OCI-LY1 (cell line): ENCODE measurements around the gene PRKCE.

Experiments
- H2AFZ ChIP-seq: fragments of 200-600 bp; sonication (generic), shearing (Covaris generic); 2 replicates; pipeline ENCODE4 v1.6.0; 2014; ENCODE audit warnings: antibody characterized with exemption, mild to moderate bottlenecking, low read length
- H3F3A ChIP-seq: fragments of 200-600 bp; sonication (generic), shearing (Covaris generic); 2 replicates; pipeline ENCODE4 v1.6.0; 2014; ENCODE audit warnings: mild to moderate bottlenecking, antibody characterized with exemption, low read length, moderate library complexity; ENCODE audit not compliant: insufficient read depth
- H3K27ac ChIP-seq: fragments of 200-600 bp; sonication (generic); 2 replicates; pipeline ENCODE4 v1.5.1; 2014; ENCODE audit warnings: low read length, mixed run types, mild to moderate bottlenecking, low read depth; ENCODE audit not compliant: poor library complexity, severe bottlenecking
- H3K27me3 ChIP-seq: fragments of 200-600 bp; sonication (generic); 2 replicates; pipeline ENCODE4 v1.6.0; 2014; ENCODE audit warnings: antibody characterized with exemption, mild to moderate bottlenecking, low read length, moderate library complexity; ENCODE audit not compliant: insufficient read depth
- H3K36me3 ChIP-seq: fragments of 200-600 bp; sonication (generic); 2 replicates; pipeline ENCODE4 v1.6.1; 2014; ENCODE audit warnings: mild to moderate bottlenecking, antibody characterized with exemption, low read length, moderate library complexity, mixed read lengths; ENCODE audit not compliant: insufficient read depth
- H3K4me1 ChIP-seq: fragments of 200-600 bp; sonication (generic); 2 replicates; pipeline ENCODE4 v1.5.1; 2014; ENCODE audit warnings: mild to moderate bottlenecking, low read length, moderate library complexity; ENCODE audit not compliant: insufficient read depth, severe bottlenecking
- H3K4me2 ChIP-seq: fragments of 200-600 bp; sonication (generic), shearing (Covaris generic); 2 replicates; pipeline ENCODE4 v1.6.1; 2014; ENCODE audit warnings: low read length
- H3K4me3 ChIP-seq: fragments of 200-600 bp; sonication (generic); 2 replicates; pipeline ENCODE4 v1.5.1; 2014; ENCODE audit warnings: low read length, low read depth, mild to moderate bottlenecking, mixed read lengths; ENCODE audit not compliant: poor library complexity, severe bottlenecking
- H3K79me2 ChIP-seq: fragments of 200-600 bp; shearing (Covaris generic); 2 replicates; pipeline ENCODE4 v1.6.1; 2016; ENCODE audit warnings: mixed run types, low read length, mixed read lengths; ENCODE audit not compliant: insufficient read depth
- H3K9ac ChIP-seq: fragments of 200-600 bp; sonication (generic), shearing (Covaris generic); 2 replicates; pipeline ENCODE4 v1.6.1; 2014; ENCODE audit warnings: mild to moderate bottlenecking, low read length, mixed read lengths
- H3K9me2 ChIP-seq: fragments of 200-600 bp; sonication (generic), shearing (Covaris generic); 2 replicates; pipeline ENCODE4 v1.6.1; 2014; ENCODE audit warnings: low read depth, mild to moderate bottlenecking, low read length, mixed read lengths
- H3K9me3 ChIP-seq: fragments of 200-600 bp; shearing (Covaris generic); 2 replicates; pipeline ENCODE4 v1.6.1; 2014; ENCODE audit warnings: low read length, mixed read lengths
- H4K20me1 ChIP-seq: fragments of 200-600 bp; sonication (generic), shearing (Covaris generic); 2 replicates; pipeline ENCODE4 v1.6.0; 2016; ENCODE audit warnings: mild to moderate bottlenecking, low read length; ENCODE audit not compliant: insufficient read depth
- CTCF ChIP-seq: fragments of 200-600 bp; sonication (generic), shearing (Covaris generic); IDR thresholded peaks from 2 replicates; pipeline ENCODE4 v1.5.1; 2017; ENCODE audit warnings: mild to moderate bottlenecking, antibody characterized with exemption, low read length, moderate library complexity, mixed read lengths
- EZH2 ChIP-seq: fragments of 200-600 bp; sonication (generic), shearing (Covaris generic); IDR thresholded peaks from 2 replicates; pipeline ENCODE4 v1.8.0; 2017; ENCODE audit warnings: borderline replicate concordance, mixed run types, mild to moderate bottlenecking, antibody characterized with exemption, low read length, moderate library complexity, mixed read lengths

Gene PRKCE

GRCh38 chr2:46074501-46074900 is 423.0 kb downstream of the PRKCE start:
- no peak overlapping the region for H3K9ac ChIP-seq
- no peaks in the 10 kb centered on the region for H3K4me1 ChIP-seq
- TF ChIP-seq EZH2 = no peak
- no peak for TF ChIP-seq CTCF
- no peak overlapping the region for H3K4me2 ChIP-seq
- H3K4me3 ChIP-seq = no peak overlapping the region
- H2AFZ ChIP-seq = no peak overlapping the region
- H3K9me2 ChIP-seq = no peaks in the 10 kb centered on the region
- H3K27me3 ChIP-seq = no peaks in the 10 kb centered on the region
- H3K36me3 ChIP-seq = no peaks in the 10 kb centered on the region
- no peaks in the 10 kb centered on the region for H3K9me3 ChIP-seq
- no peak overlapping the region for H3K27ac ChIP-seq
- H3F3A ChIP-seq = no peaks in the 10 kb centered on the region
- no peaks in the 10 kb centered on the region for H4K20me1 ChIP-seq
- no peaks in the 10 kb centered on the region for H3K79me2 ChIP-seq

DNA sequence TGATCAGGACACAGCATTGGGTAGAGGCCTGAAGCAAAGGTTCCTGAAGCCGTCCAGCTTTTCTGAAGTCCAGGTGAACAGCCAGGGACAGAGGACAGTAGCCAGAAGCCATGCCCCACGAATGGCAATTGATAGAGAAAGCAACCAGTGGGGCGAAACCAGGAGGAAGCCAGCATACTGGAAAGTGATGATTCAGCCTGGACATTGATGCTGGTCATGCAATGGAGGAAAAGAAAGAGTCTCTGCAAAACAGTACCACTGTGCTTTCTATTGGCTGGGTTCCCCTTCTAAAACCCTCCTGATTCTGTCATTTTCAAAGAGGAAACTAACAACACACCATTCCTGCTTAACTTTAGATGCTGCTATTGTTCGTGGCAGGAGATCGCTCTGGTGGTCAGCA is 424.4 kb downstream of the PRKCE start:
- H3K4me2 ChIP-seq = no peak overlapping the region
- no peak overlapping the region for H3K9ac ChIP-seq
- no peaks in the 10 kb centered on the region for H3K36me3 ChIP-seq
- TF ChIP-seq CTCF = no peak
- TF ChIP-seq EZH2 = no peak
- no peaks in the 10 kb centered on the region for H4K20me1 ChIP-seq
- H3K27me3 ChIP-seq = no peaks in the 10 kb centered on the region
- H3K27ac ChIP-seq = no peak overlapping the region
- H3F3A ChIP-seq = no peaks in the 10 kb centered on the region
- H3K79me2 ChIP-seq = no peaks in the 10 kb centered on the region
- H2AFZ ChIP-seq = no peak overlapping the region
- no peaks in the 10 kb centered on the region for H3K9me2 ChIP-seq
- H3K4me1 ChIP-seq = no peaks in the 10 kb centered on the region
- no peaks in the 10 kb centered on the region for H3K9me3 ChIP-seq
- no peak overlapping the region for H3K4me3 ChIP-seq

DNA sequence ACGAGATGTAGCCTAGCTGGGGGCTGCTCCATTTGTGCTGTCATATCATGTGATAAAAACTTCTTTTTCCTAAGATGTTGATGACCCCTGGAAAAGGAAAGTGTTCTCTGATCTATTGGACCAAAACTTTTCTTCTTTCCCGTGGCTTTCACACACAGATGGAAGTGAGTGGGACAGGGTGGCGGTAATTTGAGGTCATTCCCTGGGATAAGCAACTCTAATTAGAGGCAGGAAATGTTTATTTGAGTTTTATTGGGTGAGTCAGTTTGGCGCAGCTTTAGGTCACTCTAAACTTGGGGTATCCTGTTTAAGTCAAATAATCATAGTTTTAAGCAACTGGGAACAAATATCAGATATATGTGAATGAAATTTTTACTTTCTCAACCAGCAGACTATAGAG is 424.8 kb downstream of the PRKCE start:
- H3K4me2 ChIP-seq = no peak overlapping the region
- H3K4me1 ChIP-seq = no peaks in the 10 kb centered on the region
- H3K36me3 ChIP-seq = no peaks in the 10 kb centered on the region
- no peak overlapping the region for H3K4me3 ChIP-seq
- TF ChIP-seq EZH2 = no peak
- no peak for TF ChIP-seq CTCF
- H3K9me3 ChIP-seq = no peaks in the 10 kb centered on the region
- H3K9ac ChIP-seq = no peak overlapping the region
- no peaks in the 10 kb centered on the region for H3K9me2 ChIP-seq
- H3F3A ChIP-seq = no peaks in the 10 kb centered on the region
- no peaks in the 10 kb centered on the region for H3K79me2 ChIP-seq
- H4K20me1 ChIP-seq = no peaks in the 10 kb centered on the region
- no peak overlapping the region for H2AFZ ChIP-seq
- H3K27ac ChIP-seq = no peak overlapping the region
- no peaks in the 10 kb centered on the region for H3K27me3 ChIP-seq
